VCaP (cell line): ENCODE data around the gene LZTFL1.

Experiments used
- H3K27ac ChIP-seq: fragments of 450-650 bp; 2 replicates; pipeline ENCODE4 v1.5.1; 2017
- TF ChIP-seq, protein P1 (sequence below): fragments of 450-650 bp; conservative IDR thresholded peaks from 2 replicates; pipeline ENCODE4 v1.5.1; 2017; ENCODE audit warnings: mild to moderate bottlenecking, moderate library complexity

Gene LZTFL1

DNA sequence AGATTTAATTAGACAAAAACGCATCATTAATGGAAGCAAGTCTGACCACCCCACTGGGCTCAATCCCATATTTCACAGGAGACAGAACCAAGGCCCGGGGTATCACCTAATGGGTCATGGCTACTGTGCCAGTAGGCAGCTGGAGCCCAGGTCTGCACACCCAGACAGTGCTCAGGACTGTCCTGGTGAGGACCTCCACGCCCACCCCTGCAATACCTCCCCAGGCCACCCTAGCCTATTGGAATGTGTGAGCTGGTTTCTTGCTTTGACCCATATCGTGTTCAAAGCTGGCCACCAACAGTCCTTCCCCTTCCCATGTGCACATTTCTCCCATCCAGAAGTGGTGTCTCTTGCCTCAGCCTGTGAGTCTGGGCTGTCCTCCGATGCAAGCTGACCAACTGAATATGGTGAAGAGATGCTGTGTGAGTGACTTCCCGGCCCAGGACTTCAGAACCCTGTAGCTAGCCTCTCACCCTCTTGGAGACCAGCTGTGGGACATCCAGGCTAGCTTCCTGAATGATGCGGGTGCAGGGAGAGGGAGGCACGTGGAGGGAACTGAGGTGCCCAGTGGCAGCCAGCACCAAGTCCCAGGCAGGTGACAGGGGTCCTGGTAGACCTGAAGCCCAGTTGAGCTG, 64.7 kb downstream of the LZTFL1 start:
- no peak overlapping the region for H3K27ac ChIP-seq
- TF ChIP-seq, protein P1, sequence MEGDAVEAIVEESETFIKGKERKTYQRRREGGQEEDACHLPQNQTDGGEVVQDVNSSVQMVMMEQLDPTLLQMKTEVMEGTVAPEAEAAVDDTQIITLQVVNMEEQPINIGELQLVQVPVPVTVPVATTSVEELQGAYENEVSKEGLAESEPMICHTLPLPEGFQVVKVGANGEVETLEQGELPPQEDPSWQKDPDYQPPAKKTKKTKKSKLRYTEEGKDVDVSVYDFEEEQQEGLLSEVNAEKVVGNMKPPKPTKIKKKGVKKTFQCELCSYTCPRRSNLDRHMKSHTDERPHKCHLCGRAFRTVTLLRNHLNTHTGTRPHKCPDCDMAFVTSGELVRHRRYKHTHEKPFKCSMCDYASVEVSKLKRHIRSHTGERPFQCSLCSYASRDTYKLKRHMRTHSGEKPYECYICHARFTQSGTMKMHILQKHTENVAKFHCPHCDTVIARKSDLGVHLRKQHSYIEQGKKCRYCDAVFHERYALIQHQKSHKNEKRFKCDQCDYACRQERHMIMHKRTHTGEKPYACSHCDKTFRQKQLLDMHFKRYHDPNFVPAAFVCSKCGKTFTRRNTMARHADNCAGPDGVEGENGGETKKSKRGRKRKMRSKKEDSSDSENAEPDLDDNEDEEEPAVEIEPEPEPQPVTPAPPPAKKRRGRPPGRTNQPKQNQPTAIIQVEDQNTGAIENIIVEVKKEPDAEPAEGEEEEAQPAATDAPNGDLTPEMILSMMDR = no peak

DNA sequence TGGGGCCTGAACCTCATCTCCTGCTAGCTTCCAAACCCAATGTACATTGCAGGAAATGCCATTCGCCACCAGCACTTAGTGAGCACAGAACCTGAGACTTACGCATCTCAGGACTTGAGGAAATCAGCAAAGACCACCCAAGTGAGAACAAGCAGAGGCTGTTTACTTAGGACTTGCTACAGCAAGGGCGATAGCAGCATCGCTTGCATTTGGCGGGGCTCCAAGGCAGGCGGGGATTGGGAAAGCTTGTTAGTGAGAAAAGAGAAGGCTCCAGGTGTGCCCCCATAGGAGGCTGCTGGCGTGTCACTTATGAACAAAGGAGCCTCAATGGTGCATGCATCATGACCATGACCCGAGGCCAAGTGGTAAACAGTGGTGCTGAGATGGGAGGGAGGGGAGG, 65.3 kb downstream of the LZTFL1 start:
- H3K27ac ChIP-seq = no peak overlapping the region
- TF ChIP-seq, protein P1 = no peak

DNA sequence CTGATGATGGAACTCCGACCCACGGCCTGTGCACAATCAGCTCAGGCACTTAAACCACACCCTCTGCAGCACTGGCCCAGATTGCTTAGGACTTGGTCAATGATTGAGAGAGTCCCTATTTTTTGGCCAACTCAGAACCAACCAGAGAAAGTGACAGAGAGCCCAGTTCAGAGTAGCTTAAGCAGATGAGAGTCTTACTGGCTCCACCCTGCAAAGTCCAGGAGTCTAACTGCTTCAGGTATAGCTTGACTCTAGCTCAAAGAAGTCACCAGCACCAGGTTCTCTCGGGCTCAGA, 65.7 kb downstream of the LZTFL1 start:
- no peak overlapping the region for H3K27ac ChIP-seq
- TF ChIP-seq, protein P1 = no peak

DNA sequence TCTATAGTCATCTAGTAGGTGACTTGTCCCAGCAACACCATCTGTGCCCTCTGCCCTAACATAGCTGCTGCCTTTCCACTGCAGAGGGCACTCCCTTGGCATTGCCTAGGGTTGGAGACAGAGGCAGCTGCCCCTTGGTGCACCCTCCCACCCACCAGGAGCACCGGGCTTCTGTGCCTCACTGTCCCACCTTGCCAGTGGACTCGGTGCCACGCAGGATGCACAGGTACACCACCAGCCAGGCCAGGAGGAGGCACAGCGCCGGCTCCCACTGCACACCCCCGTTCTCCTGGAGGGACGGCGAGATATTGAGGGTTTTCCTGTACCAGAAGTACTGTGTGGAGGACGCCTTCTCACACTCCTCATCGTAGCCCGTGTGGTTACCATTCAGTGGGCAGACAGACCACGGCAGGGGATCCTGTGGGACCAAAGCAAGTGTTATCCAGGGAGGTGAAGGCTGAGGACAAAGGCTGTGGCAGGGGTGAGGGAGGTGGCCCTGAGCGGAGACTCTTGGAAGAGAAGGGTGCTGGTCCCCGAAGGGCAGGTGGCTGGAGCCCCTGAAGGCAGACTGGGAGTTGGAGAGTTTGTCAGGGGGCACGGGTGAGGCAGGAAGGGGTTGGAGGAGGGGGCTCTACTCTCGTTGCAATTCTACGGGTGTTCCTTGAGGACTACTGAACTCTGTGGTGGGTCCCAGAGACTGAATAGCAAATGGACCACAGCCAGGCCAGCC, 66.2 kb downstream of the LZTFL1 start:
- TF ChIP-seq, protein P1 = no peak
- no peak overlapping the region for H3K27ac ChIP-seq

DNA sequence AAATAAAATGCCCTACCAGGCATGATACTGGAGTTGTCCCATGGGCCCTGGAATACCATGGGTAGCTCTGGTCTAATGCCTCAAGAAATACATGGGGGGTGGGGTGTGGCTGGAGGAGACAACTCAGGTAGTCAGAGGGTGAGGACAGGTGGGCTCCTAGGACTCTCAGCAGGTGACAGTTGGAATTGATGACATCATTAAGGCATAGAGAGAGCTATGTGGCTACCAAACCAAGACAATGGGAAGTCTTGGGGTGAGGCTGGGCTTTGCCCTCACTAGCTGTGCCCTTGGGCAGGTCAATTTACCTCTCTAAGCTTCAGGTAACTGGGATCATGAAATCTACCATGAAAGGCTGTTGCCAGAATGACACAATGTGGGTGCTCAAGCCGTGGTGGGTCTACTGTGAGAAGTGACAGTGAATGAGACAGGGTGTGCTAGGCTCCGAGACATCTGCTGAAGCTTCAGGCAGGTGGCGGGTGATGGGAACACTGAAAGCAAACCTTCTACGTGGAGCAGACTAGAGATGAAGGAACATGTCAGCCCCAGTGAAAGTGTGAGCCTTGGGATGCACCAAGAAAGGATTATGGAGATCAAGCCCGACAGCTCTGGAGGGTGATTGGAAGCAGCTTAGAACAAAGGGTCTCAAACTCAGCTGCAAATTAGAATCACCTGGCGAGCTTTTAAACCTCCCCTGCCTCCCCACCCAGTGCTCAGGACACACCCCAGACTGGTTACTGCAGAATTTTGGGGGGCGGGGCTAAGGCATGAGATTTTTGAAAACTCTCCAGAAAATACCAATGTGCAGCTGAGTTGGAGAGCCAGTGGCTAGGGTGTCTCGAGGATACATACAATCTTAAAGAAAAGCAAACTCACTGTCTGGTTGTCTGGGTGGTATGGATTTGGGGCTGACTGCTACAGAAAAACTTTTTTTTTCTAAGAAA, 67.1 kb downstream of the LZTFL1 start:
- TF ChIP-seq, protein P1 = no peak
- H3K27ac ChIP-seq = no peak overlapping the region

DNA sequence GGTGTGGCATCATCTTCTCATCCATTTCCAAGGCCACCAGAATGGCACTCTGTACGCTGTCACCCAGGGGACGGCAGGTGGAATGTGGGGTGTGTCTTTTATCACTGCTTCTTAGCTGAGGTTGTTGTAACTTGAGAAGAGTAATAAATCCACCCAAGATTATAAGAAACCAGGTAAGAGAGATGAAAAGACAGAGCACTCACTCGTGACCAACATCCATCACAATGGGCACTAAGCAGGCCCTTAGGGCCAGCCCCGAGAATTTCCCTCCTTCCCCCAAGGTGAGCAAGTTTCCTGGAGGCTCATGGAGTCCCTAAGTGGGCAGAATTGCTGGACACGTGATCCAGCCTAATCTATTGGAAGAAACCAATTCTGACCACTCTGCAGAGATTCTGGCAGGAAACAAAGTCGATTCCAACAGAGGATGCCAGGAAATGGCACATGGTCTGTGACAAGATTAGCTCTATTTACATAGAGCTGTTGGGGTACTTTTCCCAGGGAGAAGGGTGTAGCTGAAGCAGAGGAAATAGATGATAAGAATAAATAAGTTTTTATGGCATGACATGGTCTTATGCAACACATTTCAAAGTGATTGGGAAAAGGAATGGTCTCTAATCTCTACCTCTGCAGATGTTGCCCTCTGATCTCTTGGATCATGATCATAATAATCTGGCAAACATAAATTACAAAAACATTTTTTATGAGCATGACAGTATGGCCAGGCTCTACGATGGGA, 68.0 kb downstream of the LZTFL1 start:
- TF ChIP-seq, protein P1 = no peak

More for the DNA sequence above, 68.0 kb downstream of the LZTFL1 start:
- H3K27ac ChIP-seq = no peak overlapping the region
